Measurements from ENCODE around the gene DENND1B.

Gene DENND1B

DNA sequence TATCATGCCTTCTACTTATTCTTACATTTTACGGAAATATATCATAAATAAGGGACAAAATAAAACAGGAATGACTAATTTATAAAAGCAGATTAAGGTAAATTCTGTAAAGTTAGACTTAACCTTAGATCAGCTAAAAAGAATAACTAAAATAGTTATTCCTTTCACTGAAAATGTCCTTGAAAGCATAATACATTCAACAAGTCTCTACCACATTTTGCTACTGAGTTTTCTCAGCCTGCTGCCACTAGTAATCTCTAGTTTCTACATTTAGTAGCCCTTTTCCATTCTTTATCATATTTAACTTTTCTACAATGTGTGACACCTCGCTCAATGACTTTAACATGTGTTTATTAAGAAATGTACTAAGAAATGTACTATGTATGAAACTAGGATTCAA is 89.0 kb downstream of the DENND1B start:
- no peak for DNase-seq (ENCODE audit: low read depth in 2 of 3, low spot score in 1 of 3)

DNA sequence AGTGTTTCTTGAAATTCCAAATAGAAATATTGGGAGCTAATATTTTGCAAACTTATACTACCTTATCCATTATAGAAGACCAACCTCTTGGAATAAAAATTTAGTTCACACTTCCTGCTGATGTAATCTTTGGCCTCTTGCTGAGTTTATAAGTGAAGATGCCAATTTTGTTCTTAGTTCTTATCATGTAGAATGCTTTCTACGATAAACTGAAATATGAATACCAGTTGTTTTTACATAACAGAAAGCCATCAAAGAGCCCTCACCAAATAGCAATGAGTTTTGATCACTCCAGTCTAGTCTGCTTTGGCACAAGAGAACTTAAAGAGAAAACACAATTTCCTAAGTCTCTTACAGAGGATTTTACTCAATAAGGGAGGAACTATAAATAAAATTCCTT is 89.5 kb downstream of the DENND1B start:
- no peak for DNase-seq (ENCODE audit: low read depth in 2 of 3, low spot score in 1 of 3)

DNA sequence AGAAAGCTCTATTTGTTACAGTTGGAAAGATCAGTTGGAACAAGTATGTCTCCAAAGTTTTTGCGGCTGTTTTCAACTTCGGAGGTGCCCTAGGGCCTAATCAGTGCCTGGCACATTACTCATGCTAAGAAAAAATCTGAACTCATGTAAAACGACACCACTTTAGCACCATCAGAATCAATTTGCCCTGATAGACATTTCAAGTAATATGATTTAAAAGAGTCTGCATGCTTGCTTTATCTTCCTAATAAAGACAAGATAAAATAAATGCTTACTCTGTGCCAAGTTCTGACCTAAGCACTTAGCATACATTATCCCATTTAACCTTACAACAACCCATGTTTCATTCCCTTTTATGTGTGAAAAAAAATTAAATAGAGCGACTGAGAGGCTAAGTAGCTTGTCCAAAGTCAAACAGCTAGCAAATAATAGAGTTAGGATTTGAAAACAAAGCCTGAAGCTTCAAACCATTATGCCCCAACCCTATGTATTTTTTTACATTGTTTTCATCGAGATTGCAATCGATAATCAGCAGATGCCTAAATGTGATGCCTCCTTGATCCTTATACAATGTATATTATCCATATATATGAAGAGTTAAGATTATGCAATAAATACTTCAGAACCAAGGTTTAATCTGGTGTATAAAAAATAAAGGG is 91.3 kb downstream of the DENND1B start:
- no peak for DNase-seq (ENCODE audit: low read depth in 2 of 3, low spot score in 1 of 3)

DNA sequence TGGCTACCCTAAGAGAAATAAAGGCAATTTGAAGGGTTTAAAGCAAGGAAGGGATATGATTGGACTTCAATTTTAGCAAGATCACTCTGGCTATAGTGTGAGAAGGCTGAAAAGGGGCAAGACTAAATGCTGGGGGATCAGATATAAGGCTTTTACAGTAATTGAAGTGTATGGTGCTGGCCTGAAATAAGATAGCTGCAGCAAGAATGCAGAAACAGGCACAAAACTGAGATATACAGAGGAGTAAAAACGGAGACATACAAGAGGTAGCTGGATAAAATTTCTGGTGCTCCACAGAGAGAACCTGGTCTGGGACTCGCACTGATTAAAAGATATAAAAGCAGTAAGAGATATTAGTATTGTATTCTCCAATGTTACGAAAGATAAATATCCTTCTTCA is 92.0 kb downstream of the DENND1B start:
- no peak for DNase-seq (ENCODE audit: low read depth in 2 of 3, low spot score in 1 of 3)

DNA sequence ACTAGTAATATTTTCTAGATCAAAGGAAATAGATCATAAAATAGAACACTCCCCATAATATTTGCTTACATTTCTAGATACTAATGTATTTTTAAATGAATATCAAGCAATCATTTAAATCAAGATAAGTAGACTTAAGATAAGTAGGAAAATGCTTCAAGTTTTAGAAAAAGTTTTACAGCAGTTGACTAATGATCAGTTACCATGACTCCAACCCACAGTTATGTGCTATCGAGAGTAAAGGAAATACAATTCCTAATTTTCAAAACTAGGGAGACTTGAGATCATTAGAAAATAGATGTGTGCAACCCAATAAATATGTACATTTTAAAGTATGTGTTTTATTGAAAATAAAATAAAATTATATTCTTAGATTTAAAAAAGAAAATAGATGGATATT is 95.0 kb downstream of the DENND1B start:
- no peak for DNase-seq (ENCODE audit: low read depth in 2 of 3, low spot score in 1 of 3)

DNA sequence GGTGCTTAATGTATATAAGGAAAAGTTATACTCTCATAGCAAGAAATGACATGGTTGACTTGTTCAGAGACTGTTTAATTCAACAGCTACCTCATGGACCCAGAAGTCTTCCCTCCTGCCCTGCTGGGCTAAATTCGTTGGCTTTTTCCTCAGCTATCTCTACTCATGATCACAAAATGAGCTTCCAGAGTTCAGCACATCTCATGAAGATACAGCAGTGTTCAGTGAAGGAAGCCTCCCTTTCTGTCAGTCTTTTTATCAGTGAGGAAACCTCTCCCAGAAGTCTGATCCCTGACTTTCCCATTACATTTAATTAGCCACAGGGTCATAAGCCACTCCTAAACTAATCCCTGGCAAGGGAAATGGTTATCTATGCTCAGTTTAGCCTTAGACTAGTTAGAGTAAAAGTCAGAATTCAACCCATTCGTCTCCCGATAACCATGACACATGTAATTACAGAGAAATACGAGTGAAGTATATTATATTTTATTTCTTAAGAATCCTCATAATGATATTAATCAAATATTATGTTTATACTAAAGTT is 97.5 kb downstream of the DENND1B start:
- no peak for DNase-seq (ENCODE audit: low read depth in 2 of 3, low spot score in 1 of 3)

DNA sequence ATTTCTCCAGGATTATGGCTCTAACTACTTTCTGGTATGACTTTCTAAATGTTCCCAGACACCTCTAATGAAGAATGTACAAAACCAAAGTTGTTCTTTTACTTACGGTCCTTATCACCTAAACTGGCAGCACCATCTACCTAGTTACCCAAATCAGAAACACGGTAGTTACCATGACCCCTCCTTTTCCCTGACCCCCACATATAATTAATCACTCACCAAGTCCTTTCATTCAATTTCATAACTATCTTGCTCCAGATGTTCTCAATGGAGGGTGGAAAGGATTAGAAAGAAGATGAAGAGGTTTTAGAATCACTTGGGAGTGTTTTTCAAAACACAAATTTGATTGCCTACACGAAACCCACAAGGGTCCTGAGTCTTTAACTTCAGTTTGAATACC is 98.0 kb downstream of the DENND1B start:
- no peak for DNase-seq (ENCODE audit: low read depth in 2 of 3, low spot score in 1 of 3)

DNA sequence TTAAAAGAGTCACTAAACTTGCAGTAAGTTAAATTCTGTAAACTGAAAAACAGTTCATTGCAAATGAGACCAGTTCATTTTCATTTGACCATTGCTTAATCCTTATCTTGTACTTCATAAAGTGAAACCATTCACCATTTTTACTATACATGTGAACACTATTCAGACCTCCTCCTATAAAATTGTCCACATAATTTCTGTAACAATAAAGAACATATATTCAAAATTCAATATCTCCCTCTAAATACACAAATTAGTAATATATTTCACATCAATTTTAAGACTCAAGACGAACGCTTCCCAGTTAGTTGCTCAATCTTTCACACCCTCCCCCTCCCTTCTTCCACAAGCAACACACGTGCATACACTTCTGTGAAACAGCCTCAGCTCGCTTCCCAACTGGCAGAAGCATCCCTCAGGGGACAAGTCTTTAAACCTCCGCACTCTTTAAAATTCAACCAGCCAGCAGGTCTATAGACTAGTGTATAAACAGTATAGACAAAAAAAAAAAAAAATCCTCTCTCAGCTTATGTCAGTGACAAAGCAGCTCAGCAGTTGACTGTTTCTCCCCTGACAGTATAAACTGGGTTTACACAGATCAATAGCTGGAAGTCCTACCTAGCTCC is 99.6 kb downstream of the DENND1B start:
- no peak for DNase-seq (ENCODE audit: low read depth in 2 of 3, low spot score in 1 of 3)

DNA sequence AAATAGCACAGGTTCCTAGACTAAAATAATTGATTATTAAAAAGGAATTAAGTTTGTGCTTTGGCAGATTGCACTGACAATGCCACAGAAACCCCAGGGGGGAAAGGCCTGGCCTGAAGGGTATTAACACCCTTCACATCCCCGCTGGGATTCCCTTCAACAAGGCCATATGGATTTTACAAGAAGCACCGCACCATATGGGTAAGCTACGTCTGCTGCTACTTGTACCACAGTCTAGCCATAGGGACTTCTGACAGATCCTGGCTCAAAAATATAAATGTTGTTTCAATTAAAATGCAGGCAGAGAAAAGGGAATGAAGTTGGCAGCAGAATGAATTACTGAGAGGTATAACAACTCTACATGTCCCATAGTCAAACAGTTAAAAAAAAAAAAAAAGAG is 101.0 kb downstream of the DENND1B start:
- no peak for DNase-seq (ENCODE audit: low read depth in 2 of 3, low spot score in 1 of 3)

DNA sequence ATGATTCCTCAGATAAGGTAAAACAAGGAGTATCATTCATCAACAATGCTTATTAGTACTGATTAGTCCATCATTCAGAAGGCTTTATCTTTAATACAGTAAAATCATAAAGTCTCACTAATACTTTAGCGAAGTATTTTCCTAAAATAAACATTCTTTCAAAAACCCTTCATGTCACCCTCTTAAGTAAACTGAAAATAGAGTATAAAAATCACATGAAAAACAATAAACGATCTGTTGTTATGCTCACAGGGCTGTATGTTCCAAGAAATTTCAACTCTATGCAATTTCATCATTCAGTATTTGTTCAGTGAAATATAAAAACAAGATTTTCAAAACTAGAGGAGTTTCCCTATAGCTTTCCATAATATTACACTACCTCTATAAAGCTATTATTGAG is 102.0 kb downstream of the DENND1B start:
- no peak for DNase-seq (ENCODE audit: low read depth in 2 of 3, low spot score in 1 of 3)

DNA sequence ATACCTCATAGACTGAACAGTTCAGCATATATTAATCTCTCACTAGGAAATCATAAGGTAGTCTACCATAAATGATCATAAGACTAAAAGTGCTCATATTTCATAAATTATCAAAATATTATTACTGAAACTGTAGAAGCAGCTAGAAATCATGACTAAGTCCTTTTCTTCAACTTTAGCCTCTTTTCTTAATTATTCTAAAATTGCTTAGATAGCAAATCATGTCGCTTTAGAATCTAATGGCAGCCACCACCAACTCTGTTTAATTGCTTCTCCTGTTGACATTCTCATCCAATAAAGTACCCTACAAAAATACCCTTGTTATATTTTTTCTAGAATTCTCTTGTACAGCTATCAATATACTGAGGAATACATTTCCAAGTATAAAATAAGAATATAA is 102.9 kb downstream of the DENND1B start:
- DNase-seq (ENCODE audit: low read depth in 2 of 3, low spot score in 1 of 3): no peak

DNA sequence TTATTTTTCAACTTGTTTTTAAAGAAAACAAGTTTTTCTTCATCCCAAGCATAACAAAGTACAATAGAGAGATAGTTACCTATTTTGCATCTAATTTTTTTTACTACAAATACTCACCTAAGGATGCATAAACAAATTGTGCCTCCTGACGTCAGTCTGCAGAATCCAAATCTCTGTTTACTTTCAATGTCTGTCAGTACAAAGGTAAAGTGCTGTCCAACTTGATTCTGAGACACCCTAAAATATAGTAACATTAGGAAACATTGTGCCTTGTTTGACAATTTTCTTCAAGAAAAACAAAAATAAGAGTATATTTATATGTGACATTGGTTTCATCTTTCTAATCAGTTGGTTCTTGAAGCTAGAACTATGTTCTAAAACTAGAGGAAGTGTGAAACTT is 103.4 kb downstream of the DENND1B start:
- DNase-seq (ENCODE audit: low read depth in 2 of 3, low spot score in 1 of 3): no peak

DNA sequence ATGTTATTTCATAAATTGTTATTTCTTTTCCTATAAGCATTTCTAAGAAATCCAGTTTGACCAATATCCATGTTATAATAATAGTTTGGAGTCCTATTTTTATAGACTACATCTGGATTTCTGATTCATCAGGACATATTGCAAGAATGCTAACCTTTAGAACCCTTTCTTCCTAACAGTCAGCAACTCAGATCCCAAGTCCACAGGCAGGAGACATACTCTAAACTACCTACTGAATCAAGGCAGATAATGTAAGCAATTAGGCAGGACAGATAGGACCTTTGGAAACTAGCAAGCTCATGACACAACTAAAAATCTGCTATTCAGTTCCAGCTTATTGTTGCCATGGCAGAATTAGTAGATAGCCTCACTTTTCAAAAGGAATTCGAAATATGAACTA is 104.1 kb downstream of the DENND1B start:
- DNase-seq (ENCODE audit: low read depth in 2 of 3, low spot score in 1 of 3): no peak

DNA sequence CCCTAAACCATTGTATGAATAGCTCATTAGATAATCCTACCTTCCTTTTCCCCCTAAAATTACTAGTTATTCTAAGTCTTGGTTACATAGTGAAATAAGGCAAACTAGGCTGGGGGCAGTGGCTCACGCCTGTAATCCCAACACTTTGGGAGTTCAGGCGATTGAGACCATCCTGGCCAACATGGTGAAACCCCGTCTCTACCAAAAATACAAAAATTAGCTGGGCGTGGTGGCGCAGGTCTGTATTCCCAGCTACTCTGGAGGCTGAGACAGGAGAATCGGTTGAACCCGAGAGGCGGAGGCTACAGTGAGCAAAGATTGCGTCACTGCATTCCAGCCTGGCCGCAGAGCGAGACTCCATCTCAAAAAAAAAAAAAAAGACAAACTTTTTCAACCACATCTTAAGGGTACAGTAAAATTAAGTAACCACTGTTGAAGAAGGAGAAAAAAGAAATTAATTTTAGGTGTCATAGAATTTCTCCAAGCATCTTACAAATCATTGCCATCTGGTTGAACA is 108.5 kb downstream of the DENND1B start:
- DNase-seq (ENCODE audit: low read depth in 2 of 3, low spot score in 1 of 3): no peak

DNA sequence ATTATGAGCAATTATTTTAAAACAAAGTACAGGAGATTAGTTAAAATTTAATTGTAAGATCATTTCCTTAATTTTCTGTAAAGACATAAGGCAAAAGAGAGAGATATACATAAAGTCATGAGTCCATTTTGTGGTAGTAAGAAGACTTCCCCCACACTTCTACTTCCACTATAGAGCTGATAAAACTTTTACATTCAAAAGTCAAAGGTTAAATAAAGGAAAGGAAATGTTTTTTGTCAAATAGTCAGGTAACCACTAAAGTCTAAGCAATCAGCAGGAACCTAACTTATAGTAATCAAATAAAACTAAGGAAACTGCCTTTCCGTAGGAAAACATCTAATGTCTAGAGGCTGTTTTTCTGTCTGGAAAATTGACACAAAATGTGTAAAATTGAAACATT is 110.9 kb downstream of the DENND1B start:
- DNase-seq (ENCODE audit: low read depth in 2 of 3, low spot score in 1 of 3): no peak

DNA sequence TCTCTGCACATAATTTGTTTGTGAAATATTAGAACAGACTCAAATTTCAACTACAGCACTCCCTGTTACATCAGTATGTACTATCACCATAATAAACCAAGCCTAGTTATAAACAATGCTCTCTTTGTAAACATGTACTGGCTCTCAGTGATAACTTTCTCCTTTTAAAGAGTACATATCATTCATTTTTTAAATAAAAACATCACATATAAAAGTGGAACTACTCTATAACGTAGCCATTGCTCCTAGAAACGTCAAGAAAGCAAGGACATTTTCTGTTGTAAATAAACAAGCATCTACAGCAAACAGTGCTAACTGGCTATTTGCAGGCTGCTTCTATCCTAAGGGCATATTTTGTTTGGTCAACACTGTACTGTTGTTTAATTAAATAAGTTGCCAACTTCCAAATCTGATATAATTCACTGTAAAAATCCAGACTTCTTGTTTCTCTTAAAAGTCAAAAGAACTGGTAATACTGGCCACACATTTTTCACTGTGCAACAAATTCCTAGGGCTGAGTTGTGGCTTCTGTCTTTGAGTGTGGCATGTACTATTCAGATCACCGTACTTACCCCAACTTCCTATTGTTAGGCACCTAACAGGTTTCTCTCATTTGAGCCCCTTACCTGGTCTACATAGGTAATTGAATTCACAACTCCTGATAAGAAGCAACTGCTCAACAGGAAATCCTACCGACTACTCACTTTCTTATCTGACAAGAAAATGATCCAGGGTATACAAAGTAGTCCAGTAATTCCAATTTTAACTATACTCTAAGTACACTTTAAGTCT is 111.9 kb downstream of the DENND1B start:
- DNase-seq (ENCODE audit: low read depth in 2 of 3, low spot score in 1 of 3): no peak

DNA sequence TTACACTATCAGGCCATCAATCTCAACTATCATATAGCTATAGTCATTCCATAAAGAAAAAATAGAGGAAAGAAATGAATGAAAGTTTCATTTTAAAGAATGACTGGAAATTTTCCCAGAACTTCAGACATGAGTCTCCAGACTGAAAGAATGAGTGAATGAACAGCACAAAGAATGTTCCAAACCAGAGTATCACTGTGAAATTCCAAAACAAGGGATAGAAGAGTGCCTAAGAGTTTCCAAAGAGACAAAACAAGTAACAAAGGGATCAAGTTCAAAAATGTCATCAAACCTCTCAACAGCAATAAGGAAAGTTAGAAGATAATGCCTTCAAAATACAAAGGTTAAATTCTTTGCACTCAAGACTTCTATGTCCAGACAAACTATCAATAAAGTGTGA is 114.9 kb downstream of the DENND1B start:
- DNase-seq (ENCODE audit: low read depth in 2 of 3, low spot score in 1 of 3): no peak

DNA sequence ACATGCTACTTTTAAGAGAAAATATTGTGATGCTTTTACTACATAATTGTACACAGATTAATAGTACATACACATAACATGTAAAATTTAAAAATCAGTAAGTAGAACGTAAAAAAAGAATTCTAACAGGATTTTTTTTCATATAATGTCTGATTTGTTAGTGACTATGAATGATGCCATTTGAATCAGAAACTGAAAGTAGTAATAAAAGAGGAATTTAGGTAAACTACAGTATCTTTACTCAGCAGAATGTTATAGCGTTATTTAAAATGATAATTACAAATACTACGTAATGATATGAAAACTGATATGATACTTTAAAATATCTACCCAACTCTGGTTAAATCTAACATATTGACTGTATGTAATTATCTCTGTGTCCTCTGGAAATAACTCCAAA is 116.1 kb downstream of the DENND1B start:
- no peak for DNase-seq (ENCODE audit: low read depth in 2 of 3, low spot score in 1 of 3)

DNA sequence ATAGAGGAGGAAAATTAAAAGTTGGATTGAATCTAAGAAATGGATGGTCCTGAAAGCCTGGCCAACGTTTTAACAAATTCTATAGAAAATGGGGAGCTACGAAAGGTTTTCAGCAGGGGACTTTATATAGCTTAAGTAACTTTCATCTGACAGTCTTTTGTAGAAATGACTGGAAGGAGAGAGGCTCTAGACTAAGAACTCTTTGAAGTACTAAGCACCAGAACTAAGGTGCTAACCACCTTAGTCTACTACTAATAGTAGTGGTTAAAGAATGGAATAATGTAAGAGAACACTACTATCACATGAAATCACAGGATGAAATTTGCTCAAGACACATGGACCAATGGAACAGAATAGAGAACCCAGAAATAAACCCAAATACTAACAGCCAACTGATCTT is 126.1 kb downstream of the DENND1B start:
- no peak for DNase-seq (ENCODE audit: low read depth in 2 of 3, low spot score in 1 of 3)

DNA sequence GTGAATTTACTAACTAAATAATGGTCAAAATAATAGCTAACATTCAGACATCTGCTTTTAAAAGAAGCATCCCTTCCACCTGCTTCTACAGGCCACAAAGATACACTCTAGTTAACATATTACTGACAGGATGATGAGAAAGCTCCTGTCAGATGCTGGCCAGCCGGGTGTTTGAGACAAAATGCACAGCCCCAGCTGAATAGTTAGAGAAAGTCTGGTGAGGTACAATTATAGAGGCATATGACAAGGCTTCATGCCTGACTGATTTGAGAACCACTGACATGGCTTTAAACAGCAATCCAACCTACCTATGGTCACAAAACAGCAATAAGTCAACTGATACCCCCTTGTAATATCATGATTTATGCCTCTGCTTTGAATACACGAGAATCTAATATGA is 137.0 kb downstream of the DENND1B start:
- DNase-seq (ENCODE audit: low read depth in 2 of 3, low spot score in 1 of 3): no peak

DNA sequence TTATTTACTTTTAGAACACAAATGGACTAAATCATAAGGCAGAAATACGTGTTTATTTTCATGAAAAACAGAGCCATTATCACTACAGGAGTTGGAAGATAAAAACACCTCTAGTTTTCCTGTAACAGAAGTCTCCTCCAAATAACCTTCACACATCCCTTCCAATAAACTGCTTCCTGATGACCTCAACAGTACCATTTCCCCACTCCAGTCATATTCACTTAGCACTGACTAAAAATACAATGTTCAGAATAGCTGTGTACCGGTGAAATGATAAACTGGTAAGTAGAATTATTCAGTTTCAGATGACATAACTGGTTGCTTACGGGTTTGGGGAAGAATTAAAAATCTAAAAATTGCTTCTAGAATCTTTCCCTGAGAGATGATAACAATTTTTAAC is 137.9 kb downstream of the DENND1B start:
- no peak for DNase-seq (ENCODE audit: low read depth in 2 of 3, low spot score in 1 of 3)

DNA sequence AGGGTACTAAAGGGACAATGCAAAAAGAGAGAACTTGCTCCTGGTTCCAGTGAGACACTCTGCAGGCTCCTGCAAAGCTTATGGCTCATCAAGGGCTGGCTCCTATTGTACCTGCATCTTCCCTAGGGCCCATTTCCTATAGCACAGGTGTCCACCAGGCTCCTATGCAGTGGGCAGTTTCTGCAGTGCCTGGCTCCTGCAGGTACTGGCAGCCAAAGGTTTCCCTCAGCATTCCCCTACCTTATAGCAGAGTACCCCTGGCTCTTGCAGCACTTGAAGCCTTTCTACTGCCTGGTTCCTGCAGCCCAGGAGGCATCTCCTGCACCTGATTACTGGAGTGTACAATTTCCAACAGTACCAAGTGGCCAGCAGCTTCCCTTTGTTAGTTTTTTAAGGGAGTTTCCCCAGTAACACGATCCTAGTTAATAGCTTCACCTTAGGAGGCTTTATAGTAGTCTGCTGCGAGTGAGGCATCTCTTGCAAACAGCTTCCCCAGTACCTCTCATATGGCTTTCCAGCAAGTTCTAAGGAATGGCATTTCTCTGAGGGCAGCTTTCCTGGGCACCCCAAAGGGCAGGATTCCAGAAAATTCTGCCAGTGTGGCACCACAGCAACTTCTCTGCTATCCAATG is 141.7 kb downstream of the DENND1B start:
- DNase-seq (ENCODE audit: low read depth in 2 of 3, low spot score in 1 of 3): no peak
